HL-60 (cell line): ENCODE measurements around the gene TBC1D16.

Source experiments
- CTCF ChIP-seq: IDR thresholded peaks from one replicate; pipeline ENCODE4 v1.5.1; 2011; ENCODE audit warnings: low read length, control low read depth, inconsistent platforms; ENCODE audit not compliant: insufficient read depth
- GABPA ChIP-seq: IDR thresholded peaks from 2 replicates; pipeline ENCODE4 v1.6.1; 2012; ENCODE audit warnings: low read depth
- POLR2AphosphoS5 ChIP-seq: IDR thresholded peaks from 2 replicates; pipeline ENCODE4 v1.6.1; 2012; ENCODE audit warnings: low read depth
- REST ChIP-seq: IDR thresholded peaks from 2 replicates; pipeline ENCODE4 v1.6.1; 2012; ENCODE audit warnings: low read depth; ENCODE audit not compliant: insufficient replicate concordance
- SPI1 ChIP-seq: IDR thresholded peaks from 2 replicates; pipeline ENCODE4 v1.6.1; 2012; ENCODE audit warnings: low read depth, mild to moderate bottlenecking, borderline replicate concordance

DNA sequence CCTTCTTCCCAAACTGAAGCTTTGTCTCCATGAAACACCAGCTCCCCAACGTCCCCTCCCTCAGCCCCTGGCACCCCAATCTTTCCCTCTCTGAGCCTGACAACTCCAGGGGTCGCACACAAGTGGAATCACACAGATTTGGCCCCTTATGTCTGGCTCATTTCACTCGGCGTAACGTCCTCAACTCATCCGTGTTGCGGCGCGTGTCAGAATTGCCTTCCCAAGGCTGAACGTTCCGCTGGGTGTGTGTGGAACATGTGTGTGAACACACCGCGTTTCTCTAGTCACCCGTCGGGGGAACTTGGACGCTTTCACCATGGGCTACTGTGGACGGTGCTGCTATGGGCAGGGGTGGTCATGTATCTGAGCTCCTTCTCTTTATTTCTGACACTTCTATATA is 45.0 kb downstream of the TBC1D16 start:
- TF ChIP-seq CTCF (no peak), POLR2AphosphoS5 (no peak), GABPA (no peak), REST (no peak), SPI1 (no peak)
